ENCODE results near the gene PCDHGA1. TPM values are rescaled to one million over a fixed set of nuclear protein-coding genes. Genes with fewer than 3 reads are reported as not detected.
"Not testable (repeated sequence)": the region's sequence is repeated elsewhere in the genome, so short reads cannot be mapped to it uniquely, and the experiment has no call there.

PCDHGA1 gene
- polyA plus RNA-seq, 2 of the 4 experiments (the other 2 are of a cell fraction): 0.32 to 0.71 TPM

DNA sequence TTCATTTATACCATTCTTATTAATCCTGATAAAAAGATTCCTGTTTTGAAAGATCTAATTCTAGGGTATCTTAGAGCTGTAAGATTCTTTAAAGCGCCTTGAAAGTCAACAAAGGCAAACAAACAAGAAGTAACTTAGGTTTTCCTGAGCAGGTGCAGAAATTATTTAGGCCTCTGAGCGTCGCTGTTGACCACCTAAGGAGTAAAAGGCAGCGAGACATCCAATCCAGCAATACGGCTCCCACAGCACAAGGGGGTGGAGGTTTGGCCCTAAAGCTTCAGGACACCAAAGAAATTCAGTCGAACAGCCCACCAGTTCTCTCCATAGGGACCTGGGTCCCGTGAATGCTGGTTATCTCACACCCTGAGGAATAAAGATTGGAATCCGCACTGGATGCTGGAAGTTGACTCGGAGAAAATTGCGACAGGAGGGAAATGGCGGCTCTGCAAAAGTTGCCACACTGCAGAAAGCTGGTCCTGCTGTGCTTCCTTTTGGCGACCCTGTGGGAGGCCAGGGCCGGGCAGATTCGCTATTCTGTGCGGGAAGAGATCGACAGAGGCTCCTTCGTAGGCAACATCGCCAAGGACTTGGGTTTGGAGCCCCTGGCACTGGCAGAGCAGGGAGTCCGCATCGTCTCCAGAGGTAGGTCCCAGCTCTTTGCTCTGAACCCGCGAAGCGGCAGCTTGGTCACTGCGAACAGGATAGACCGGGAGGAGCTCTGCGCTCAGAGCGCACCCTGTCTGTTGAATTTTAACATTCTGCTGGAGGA lies 8.4 kb downstream of the PCDHGA1 start, which contains the start of gene PCDHGA2:
TSS of gene PCDHGA2 (plus strand) at position 223 of the 769 bp plus-strand sequence.
- no peaks in the 10 kb centered on the region for H3K4me1 ChIP-seq
- FAIRE-seq (no peak), DNase-seq (ENCODE audit: low read depth in 1 of 2, low spot score in 1 of 2) (peak; percentile 24 to 74), ATAC-seq (peak; percentile 54 to 87; a peak in 4 of 6 replicates)
- H3K4me3 ChIP-seq: peak within 1 kb of the TSS; percentile 45
- H3K4me2 ChIP-seq: peak within 1 kb of the TSS; percentile 61
- ChIA-PET CTCF (interaction anchor here (0.6 to 2.9 kb wide), 19 partner anchors 10 to 257 kb away, joined by 3 to 22 read pairs (median 5); partner anchors contain the start of genes PCDHGA1, PCDHGB1, PCDHGB4 and TAF7), POLR2A (interaction anchor here (1.0 to 1.6 kb wide), 3 partner anchors 12 to 183 kb away, joined by 3 to 15 read pairs (median 6); partner anchors contain the start of genes PCDHGB1 and TAF7)
- H3K9me3 ChIP-seq: peaks cover 37% of the 10 kb centered on the region
- 27% methylated on average over 25 of the region's 27 CpGs for WGBS (ENCODE audit: missing lambda C conversion rate)
- H3K27ac ChIP-seq: peak within 1 kb of the TSS; percentile 59 to 70
- TF ChIP-seq RAD21 (conservative IDR thresholded peaks at IDR 0.05 in 1 of 2, IDR thresholded peaks at IDR 0.05 in 1 of 2): peak; percentile 46 to 53; a peak in 4 of 5 replicates
- peak in 1 of 2 experiments; percentile 25; a peak in 1 of 4 replicates for TF ChIP-seq CEBPB (IDR thresholded peaks at IDR 0.05)
- TF ChIP-seq, protein P1, sequence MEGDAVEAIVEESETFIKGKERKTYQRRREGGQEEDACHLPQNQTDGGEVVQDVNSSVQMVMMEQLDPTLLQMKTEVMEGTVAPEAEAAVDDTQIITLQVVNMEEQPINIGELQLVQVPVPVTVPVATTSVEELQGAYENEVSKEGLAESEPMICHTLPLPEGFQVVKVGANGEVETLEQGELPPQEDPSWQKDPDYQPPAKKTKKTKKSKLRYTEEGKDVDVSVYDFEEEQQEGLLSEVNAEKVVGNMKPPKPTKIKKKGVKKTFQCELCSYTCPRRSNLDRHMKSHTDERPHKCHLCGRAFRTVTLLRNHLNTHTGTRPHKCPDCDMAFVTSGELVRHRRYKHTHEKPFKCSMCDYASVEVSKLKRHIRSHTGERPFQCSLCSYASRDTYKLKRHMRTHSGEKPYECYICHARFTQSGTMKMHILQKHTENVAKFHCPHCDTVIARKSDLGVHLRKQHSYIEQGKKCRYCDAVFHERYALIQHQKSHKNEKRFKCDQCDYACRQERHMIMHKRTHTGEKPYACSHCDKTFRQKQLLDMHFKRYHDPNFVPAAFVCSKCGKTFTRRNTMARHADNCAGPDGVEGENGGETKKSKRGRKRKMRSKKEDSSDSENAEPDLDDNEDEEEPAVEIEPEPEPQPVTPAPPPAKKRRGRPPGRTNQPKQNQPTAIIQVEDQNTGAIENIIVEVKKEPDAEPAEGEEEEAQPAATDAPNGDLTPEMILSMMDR (IDR thresholded peaks at IDR 0.05): peak; percentile 35; the same call in 2 of the 3 replicates
- TF ChIP-seq, protein P2, sequence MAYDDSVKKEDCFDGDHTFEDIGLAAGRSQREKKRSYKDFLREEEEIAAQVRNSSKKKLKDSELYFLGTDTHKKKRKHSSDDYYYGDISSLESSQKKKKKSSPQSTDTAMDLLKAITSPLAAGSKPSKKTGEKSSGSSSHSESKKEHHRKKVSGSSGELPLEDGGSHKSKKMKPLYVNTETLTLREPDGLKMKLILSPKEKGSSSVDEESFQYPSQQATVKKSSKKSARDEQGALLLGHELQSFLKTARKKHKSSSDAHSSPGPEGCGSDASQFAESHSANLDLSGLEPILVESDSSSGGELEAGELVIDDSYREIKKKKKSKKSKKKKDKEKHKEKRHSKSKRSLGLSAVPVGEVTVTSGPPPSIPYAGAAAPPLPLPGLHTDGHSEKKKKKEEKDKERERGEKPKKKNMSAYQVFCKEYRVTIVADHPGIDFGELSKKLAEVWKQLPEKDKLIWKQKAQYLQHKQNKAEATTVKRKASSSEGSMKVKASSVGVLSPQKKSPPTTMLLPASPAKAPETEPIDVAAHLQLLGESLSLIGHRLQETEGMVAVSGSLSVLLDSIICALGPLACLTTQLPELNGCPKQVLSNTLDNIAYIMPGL (CRISPR knock-in tag; IDR thresholded peaks at IDR 0.05; ENCODE audit: borderline replicate concordance): no peak

DNA sequence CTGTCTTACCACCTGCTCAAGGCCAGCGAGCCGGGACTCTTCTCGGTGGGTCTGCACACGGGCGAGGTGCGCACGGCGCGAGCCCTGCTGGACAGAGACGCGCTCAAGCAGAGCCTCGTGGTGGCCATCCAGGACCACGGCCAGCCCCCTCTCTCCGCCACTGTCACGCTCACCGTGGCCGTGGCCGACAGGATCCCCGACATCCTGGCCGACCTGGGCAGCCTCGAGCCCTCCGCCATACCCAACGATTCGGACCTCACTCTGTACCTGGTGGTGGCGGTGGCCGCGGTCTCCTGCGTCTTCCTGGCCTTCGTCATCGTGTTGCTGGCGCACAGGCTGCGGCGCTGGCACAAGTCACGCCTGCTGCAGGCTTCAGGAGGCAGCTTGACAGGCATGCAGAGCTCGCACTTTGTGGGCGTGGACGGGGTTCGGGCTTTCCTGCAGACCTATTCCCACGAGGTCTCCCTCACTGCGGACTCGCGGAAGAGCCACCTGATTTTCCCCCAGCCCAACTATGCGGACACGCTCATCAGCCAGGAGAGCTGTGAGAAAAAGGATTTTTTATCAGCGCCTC lies 10.6 kb downstream of the PCDHGA1 start:
- CTCF ChIA-PET: interaction anchor here (1.4 kb wide), 1 partner anchor 10 kb away, joined by 5 read pairs; the partner anchor contains the start of gene PCDHGA1
- DNase-seq (ENCODE audit: low read depth in 1 of 2, low spot score in 1 of 2); FAIRE-seq; H3K4me1 ChIP-seq; POLR2A ChIA-PET; H3K27ac ChIP-seq; H3K4me3 ChIP-seq; H3K4me2 ChIP-seq; ATAC-seq: not testable (repeated sequence)
- 76% methylated on average over 32 of the region's 45 CpGs for WGBS (ENCODE audit: missing lambda C conversion rate)
- peaks cover 47% of the 10 kb centered on the region for H3K9me3 ChIP-seq

DNA sequence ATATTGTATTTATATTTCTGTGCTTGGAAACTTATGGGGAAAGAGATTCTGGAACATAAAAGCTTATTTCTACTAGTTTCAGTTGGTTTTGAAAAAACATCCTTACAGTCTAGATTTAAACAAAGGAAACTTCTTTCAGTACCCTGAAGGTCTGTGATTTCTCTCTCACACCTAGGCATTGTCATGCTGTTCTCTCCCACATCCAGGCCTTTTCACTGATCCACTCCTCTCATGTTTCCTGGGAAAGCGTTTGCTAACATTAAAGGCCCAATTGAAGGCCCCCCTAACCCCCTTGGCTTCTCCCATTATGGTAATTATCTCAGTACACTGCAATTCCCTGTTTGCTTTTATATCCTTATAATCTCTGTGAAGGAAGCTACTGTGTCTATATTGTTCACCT lies 12.5 kb downstream of the PCDHGA1 start:
- ATAC-seq (no peak), FAIRE-seq (no peak), DNase-seq (ENCODE audit: low read depth in 1 of 2, low spot score in 1 of 2) (no peak)
- Histone ChIP-seq H3K27ac (no peak overlapping the region), H3K4me2 (no peak overlapping the region), H3K4me1 (no peaks in the 10 kb centered on the region), H3K9me3 (peaks cover 37% of the 10 kb centered on the region), H3K4me3 (no peak overlapping the region)
- 3% methylated on average over 1 of the region's 1 CpG for WGBS (ENCODE audit: missing lambda C conversion rate)
- POLR2A ChIA-PET: no interaction called here
- CTCF ChIA-PET: interaction anchor here (0.8 to 1.0 kb wide), 2 partner anchors 215 to 221 kb away, joined by 3 to 4 read pairs; no protein-coding TSS in a partner anchor
- TF ChIP-seq EHF (CRISPR knock-in tag; IDR thresholded peaks at IDR 0.05) (no peak), ZC3H11A (IDR thresholded peaks at IDR 0.05) (no peak), SMC3 (IDR thresholded peaks at IDR 0.05) (no peak), SREBF2 (IDR thresholded peaks at IDR 0.05) (no peak), HOXA7 (CRISPR knock-in tag; IDR thresholded peaks at IDR 0.05) (no peak), MYC (IDR thresholded peaks at IDR 0.05; ENCODE audit: borderline replicate concordance, low read length) (no peak), NR3C1 (IDR thresholded peaks at IDR 0.05) (no peak), CBX8 (IDR thresholded peaks at IDR 0.05) (no peak), CBX2 (IDR thresholded peaks at IDR 0.05; ENCODE audit: borderline replicate concordance, low read depth) (no peak), RFX5 (IDR thresholded peaks at IDR 0.05) (no peak), RNF2 (IDR thresholded peaks at IDR 0.05; ENCODE audit: borderline replicate concordance, low read depth) (no peak), HOXB13 (CRISPR knock-in tag; IDR thresholded peaks at IDR 0.05; ENCODE audit: low read depth) (no peak), NPAS2 (CRISPR knock-in tag; IDR thresholded peaks at IDR 0.05; ENCODE audit: borderline replicate concordance) (no peak), TP53 (CRISPR knock-in tag; IDR thresholded peaks at IDR 0.05) (no peak), HOXB5 (CRISPR knock-in tag; IDR thresholded peaks at IDR 0.05) (no peak)
- TF ChIP-seq, protein P1 (IDR thresholded peaks at IDR 0.05): no peak
- TF ChIP-seq, protein P3, sequence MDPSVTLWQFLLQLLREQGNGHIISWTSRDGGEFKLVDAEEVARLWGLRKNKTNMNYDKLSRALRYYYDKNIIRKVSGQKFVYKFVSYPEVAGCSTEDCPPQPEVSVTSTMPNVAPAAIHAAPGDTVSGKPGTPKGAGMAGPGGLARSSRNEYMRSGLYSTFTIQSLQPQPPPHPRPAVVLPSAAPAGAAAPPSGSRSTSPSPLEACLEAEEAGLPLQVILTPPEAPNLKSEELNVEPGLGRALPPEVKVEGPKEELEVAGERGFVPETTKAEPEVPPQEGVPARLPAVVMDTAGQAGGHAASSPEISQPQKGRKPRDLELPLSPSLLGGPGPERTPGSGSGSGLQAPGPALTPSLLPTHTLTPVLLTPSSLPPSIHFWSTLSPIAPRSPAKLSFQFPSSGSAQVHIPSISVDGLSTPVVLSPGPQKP (IDR thresholded peaks at IDR 0.05; ENCODE audit: low read depth, low read length): no peak
- TF ChIP-seq, protein P4, sequence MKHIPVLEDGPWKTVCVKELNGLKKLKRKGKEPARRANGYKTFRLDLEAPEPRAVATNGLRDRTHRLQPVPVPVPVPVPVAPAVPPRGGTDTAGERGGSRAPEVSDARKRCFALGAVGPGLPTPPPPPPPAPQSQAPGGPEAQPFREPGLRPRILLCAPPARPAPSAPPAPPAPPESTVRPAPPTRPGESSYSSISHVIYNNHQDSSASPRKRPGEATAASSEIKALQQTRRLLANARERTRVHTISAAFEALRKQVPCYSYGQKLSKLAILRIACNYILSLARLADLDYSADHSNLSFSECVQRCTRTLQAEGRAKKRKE (CRISPR knock-in tag; IDR thresholded peaks at IDR 0.05; ENCODE audit: low read depth): no peak
